Aorta (tissue), 5 donors: ENCODE data around the gene ACP2. TPM values are rescaled to one million over a fixed set of nuclear protein-coding genes. Genes with fewer than 3 reads are reported as not detected.

ENCODE experiments used
- ATAC-seq: fragments of 200-7000 bp; cut with Tn5 transposase; one replicate; pipeline ENCODE4 v1.9.1; 2022; ENCODE audit warnings: moderate library complexity; ENCODE audit not compliant: low FRiP score
- DNase-seq, 2 donors: peaks; one replicate each; pipeline ENCODE4 v3.0.0-alpha.2; 2020
- H3K27ac ChIP-seq, 2 donors: one replicate each; pipeline ENCODE4 v1.5.1; 2013; ENCODE audit warnings: low read length in 2 of 2, mild to moderate bottlenecking in 2 of 2, moderate library complexity in 2 of 2, control low read depth in 1 of 2, inconsistent platforms in 1 of 2, low read depth in 1 of 2
- H3K27me3 ChIP-seq, 2 donors: one replicate each; pipeline ENCODE4 v1.6.1; 2013; ENCODE audit warnings: control low read depth in 1 of 2, low read length in 1 of 2, mild to moderate bottlenecking in 1 of 2, moderate library complexity in 1 of 2; ENCODE audit not compliant: insufficient read depth in 2 of 2, control insufficient read depth in 1 of 2
- H3K36me3 ChIP-seq, 2 donors: one replicate each; pipeline ENCODE4 v1.6.1; 2013; ENCODE audit warnings: control low read depth in 1 of 2, low read length in 1 of 2, mild to moderate bottlenecking in 1 of 2; ENCODE audit not compliant: insufficient read depth in 2 of 2, control insufficient read depth in 1 of 2
- H3K4me1 ChIP-seq, 2 donors: one replicate each; pipeline ENCODE4 v1.6.1; 2013; ENCODE audit warnings: low read length in 2 of 2, control low read depth in 1 of 2, mild to moderate bottlenecking in 1 of 2, moderate library complexity in 1 of 2; ENCODE audit not compliant: insufficient read depth in 2 of 2, control insufficient read depth in 1 of 2
- H3K4me3 ChIP-seq, 2 donors: one replicate each; pipeline ENCODE4 v1.5.1; 2013; ENCODE audit warnings: low read length in 2 of 2, control low read depth in 1 of 2, mild to moderate bottlenecking in 1 of 2
- H3K9me3 ChIP-seq: one replicate; pipeline ENCODE4 v1.6.1; 2013; ENCODE audit warnings: mild to moderate bottlenecking, low read length; ENCODE audit not compliant: control insufficient read depth
- WGBS, 2 donors: extraction: QIAGEN DNeasy Blood & Tissue Kit; methylation state at CpG; one replicate each; pipeline ENCODE4 v1.1.7; 2013; 5-methylcytosine and 5-hydroxymethylcytosine counted together
- intact Hi-C, 2 donors: fragments of 100-400 bp; cut with DNase I; formaldehyde crosslinking; loops; one replicate each; pipeline versions ENCODE4 v1.14.2 to v1.15.0; 2022
- polyA plus RNA-seq, 2 donors: library from polyadenylated mRNA; stranded (reverse); fragments of 200-250 nt; gene quantifications; one replicate each; pipeline ENCODE4 v1.2.3, GENCODE V29; 2013
- total RNA-seq, 2 donors: library from RNA; stranded (reverse); fragmentation: NEBNext Ultra II Directional; extraction: Animal tissue kit (Norgen Biotek cat#: 25700); gene quantifications; one replicate each; pipeline ENCODE4 v1.2.1, GENCODE V29; 2021
- donor health status: healthy with polysubstance abuse.
- donor health status: Bipolar disorder and iron deficiency.
- donor health status: DM: no; HTN: no; CAD: no.
- donor health status: DM: no; HTN: no; CAD: no.
- donor health status: DM: yes; HTN: yes; CAD: no.

Gene ACP2
- total and polyA plus RNA-seq, 4 donors = 18.0 to 27.8 (median 20.2) TPM

DNA sequence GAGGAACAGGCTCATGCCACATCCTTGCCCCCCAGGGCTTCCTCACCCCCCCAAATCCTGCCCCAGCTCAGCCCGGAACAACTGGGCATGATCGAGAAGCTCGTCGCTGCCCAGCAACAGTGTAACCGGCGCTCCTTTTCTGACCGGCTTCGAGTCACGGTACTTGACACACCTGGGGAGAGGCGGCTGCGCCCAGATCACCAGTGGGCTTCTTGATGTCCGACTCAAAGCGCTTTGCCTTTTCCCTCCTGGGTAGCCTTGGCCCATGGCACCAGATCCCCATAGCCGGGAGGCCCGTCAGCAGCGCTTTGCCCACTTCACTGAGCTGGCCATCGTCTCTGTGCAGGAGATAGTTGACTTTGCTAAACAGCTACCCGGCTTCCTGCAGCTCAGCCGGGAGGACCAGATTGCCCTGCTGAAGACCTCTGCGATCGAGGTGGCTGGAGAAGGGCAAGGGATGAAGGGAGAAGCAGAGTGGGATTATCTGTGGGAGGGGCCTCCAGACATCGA lies 12.7 kb upstream of the ACP2 start:
- Histone ChIP-seq H3K27me3 (no peaks in the 10 kb centered on the region), H3K9me3 (no peaks in the 10 kb centered on the region), H3K4me1 (no peaks in the 10 kb centered on the region), H3K4me3 (no peak overlapping the region), H3K36me3 (no peaks in the 10 kb centered on the region), H3K27ac (no peak overlapping the region)
- DNase-seq (peak in 1 of 2 donors; percentile 70), ATAC-seq (no peak)
- 91 to 92% methylated on average over 22 of the region's 22 CpGs for WGBS, 2 donors
- intact Hi-C loops = no loop called here

- 92 to 94% methylated on average over 19 of the region's 19 CpGs for WGBS, 2 donors
- Histone ChIP-seq H3K4me3 (no peak overlapping the region), H3K27ac (no peak overlapping the region), H3K36me3 (no peaks in the 10 kb centered on the region), H3K9me3 (no peaks in the 10 kb centered on the region), H3K4me1 (no peaks in the 10 kb centered on the region), H3K27me3 (no peaks in the 10 kb centered on the region)
- ATAC-seq (no peak), DNase-seq (peak in 1 of 2 donors; percentile 61)
- intact Hi-C loops = no loop called here
These were observed 11.8 kb upstream of the ACP2 start for GRCh38 chr11:47260366-47260765.

DNA sequence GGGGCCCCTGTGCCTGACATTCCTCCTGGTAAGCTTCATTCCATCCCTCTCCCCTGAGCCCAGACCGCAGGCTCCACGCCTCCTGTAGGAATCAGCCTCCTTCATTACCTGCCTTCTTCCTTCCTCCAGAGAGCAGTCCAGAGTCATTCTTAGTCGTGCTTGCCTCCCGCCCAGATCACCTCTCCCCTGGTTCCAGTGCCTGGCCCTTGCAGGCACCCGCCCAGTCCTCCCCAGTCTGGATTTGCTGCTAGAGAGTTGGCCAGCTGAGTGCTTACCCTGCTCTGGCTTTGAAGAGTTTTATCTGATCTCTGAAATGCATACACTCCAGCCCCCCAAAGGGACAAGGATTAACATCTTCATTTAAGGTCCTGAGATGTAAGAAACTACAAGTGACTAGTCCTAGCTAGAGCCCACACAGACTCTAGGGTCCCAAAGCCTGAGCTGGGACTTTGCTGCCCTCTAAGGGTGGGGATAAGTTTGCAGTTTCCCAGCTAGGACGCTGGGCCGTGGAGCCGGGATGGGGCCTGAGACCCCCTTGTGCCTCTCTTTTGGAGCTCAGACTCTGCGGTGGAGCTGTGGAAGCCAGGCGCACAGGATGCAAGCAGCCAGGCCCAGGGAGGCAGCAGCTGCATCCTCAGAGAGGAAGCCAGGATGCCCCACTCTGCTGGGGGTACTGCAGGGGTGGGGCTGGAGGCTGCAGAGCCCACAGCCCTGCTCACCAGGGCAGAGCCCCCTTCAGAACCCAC lies 10.8 kb upstream of the ACP2 start:
- peak in 1 of 2 donors; percentile 61 for DNase-seq
- Histone ChIP-seq H3K27me3 (no peaks in the 10 kb centered on the region), H3K9me3 (no peaks in the 10 kb centered on the region), H3K27ac (no peak overlapping the region), H3K4me3 (no peak overlapping the region), H3K36me3 (no peaks in the 10 kb centered on the region), H3K4me1 (no peaks in the 10 kb centered on the region)
- intact Hi-C loops = loop anchor here in 1 of 2 donors (10.0 kb wide), 2 partner anchors 85 to 95 kb away; partner anchors contain the start of genes ARFGAP2 and MYBPC3
- ATAC-seq = no peak
- WGBS, 2 donors = 61 to 69% methylated on average over 10 of the region's 10 CpGs

DNA sequence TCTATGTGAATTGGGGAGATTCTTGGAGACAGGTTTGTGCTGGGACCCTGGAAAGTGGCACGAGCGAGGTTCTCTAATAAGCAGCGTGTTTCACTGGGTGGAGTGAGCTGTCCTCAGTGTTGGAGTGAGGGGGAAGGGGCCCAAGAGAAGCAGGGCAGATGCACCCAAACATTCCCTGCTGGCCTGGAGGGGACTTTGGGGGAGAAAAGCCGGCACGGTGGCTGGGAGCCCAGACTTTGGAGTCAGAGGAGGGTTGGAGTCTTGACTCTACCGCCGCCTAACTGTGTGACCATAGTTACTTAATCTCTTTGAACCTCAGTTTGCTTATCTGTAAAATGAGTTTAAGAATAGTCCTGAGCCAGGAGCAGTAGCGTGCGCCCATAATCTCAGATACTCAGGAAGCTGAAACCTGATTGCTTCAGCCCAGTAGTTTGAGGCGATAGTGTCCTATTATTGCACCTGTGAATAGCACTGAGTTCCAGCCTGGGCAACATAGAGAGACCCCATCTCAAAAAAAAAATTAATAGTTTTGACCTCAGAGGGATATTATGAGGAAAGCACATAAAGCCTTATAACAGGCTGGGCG lies 9.8 kb upstream of the ACP2 start:
- 23% methylated on average over 11 of the region's 11 CpGs for WGBS, 2 donors
- intact Hi-C loops = loop anchor here in 1 of 2 donors (10.0 kb wide), 2 partner anchors 84 to 96 kb away; partner anchors contain the start of genes ARFGAP2 and MYBPC3
- Histone ChIP-seq H3K27ac (no peak overlapping the region), H3K9me3 (no peaks in the 10 kb centered on the region), H3K4me3 (peak overlapping the region in 1 of 2 donors; percentile 5), H3K36me3 (no peaks in the 10 kb centered on the region), H3K27me3 (no peaks in the 10 kb centered on the region), H3K4me1 (no peaks in the 10 kb centered on the region)
- DNase-seq = peak in 1 of 2 donors; percentile 57
- ATAC-seq = peak; percentile 1

- 1 to 5% methylated on average over 15 of the region's 15 CpGs for WGBS, 2 donors
- Histone ChIP-seq H3K27ac (no peak within 1 kb of the TSS), H3K27me3 (no peaks in the 10 kb centered on the region), H3K9me3 (no peaks in the 10 kb centered on the region), H3K4me3 (peak within 1 kb of the TSS; percentile 5 to 7), H3K36me3 (no peaks in the 10 kb centered on the region), H3K4me1 (no peaks in the 10 kb centered on the region)
- DNase-seq = peak; percentile 89
- intact Hi-C loops = loop anchor here in 1 of 2 donors (10.0 kb wide), 2 partner anchors 83 to 97 kb away; partner anchors contain the start of genes ARFGAP2 and MYBPC3
- ATAC-seq = peak; percentile 77
These were observed 9.1 kb upstream of the ACP2 start, which contains the start of gene NR1H3 for GRCh38 chr11:47257517-47258316. TSS of gene NR1H3 (plus strand) at chr11:47257996. CDS start at chr11:47259217, 1,221 bp downstream.

DNA sequence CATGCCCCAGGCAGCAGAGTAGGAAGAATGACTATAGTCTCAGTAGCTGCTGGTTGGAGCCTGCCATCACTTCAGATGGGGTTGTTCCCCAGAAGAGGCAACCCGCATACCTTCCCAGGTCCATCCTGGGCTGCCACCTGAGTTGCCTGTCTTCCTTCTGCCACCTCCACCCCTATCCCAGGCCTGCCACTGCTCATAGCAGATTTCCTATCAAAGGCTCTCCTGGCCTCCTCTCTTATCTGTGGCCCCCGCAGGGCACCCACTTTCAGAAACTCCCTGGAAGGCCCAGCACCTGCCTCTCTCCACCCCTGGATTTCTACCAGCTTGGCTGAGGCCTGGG lies 8.5 kb upstream of the ACP2 start:
- no peaks in the 10 kb centered on the region for H3K9me3 ChIP-seq
- no peak overlapping the region for H3K27ac ChIP-seq
- H3K4me1 ChIP-seq = no peaks in the 10 kb centered on the region
- ATAC-seq = no peak
- WGBS, 2 donors = 50% methylated on average over 2 of the region's 2 CpGs
- no peaks in the 10 kb centered on the region for H3K36me3 ChIP-seq
- intact Hi-C loops = loop anchor here in 1 of 2 donors (10.0 kb wide), 2 partner anchors 82 to 98 kb away; partner anchors contain the start of genes ARFGAP2 and MYBPC3
- H3K4me3 ChIP-seq = peak overlapping the region in 1 of 2 donors; percentile 1
- DNase-seq = no peak
- H3K27me3 ChIP-seq = no peaks in the 10 kb centered on the region

DNA sequence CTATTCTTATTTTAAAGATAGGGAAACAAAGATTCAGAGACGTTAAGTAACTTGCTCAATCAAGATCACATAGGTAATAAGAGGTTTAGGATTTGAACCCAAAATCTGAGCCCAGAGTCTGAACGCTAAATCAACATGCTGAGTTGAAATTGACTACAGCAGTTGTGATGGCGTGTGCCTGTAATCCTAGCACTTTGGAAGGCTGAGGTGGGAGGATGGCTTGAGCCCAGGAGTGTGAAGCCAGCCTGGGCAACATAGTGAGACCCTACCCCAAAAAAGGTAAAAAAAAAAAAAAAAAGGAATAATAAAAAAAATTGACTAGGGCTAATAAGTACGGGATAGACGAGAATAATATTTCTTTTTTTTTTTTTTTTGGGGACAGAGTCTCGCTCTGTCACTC lies 7.8 kb upstream of the ACP2 start:
- ATAC-seq (no peak), DNase-seq (no peak)
- Histone ChIP-seq H3K4me3 (no peak overlapping the region), H3K9me3 (no peaks in the 10 kb centered on the region), H3K4me1 (no peaks in the 10 kb centered on the region), H3K27me3 (no peaks in the 10 kb centered on the region), H3K27ac (no peak overlapping the region), H3K36me3 (no peaks in the 10 kb centered on the region)
- intact Hi-C loops = loop anchor here in 1 of 2 donors (10.0 kb wide), 2 partner anchors 82 to 98 kb away; partner anchors contain the start of genes ARFGAP2 and MYBPC3
- WGBS, 2 donors = 87 to 92% methylated on average over 5 to 6 of the region's 6 CpGs

DNA sequence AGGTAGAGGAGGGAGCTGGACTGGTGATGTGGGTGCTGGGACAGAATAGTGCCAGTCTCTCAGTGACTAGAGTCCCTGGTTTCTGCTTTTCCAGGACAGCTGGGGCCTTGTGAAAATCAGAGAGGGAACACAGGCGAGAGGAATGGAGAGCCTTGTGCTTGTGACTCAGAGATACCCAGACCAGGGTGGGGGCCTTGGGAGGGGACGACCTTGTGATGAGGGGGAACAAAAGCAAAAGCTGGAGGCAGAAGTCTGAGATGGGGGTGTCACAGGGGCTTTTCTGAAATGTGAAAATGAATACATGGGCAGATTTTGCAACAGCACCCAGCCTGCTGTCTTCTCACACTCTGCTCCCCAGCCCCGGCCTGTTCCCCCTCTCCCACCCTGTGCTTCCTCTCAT lies 5.8 kb upstream of the ACP2 start:
- H3K36me3 ChIP-seq = no peaks in the 10 kb centered on the region
- H3K27me3 ChIP-seq = no peaks in the 10 kb centered on the region
- intact Hi-C loops = loop anchor here (2.0 to 10.0 kb wide), 3 partner anchors 80 to 100 kb away; partner anchors contain the start of genes ARFGAP2 (in 1 of the 2) and MYBPC3 (in 1 of the 2)
- DNase-seq (peak in 1 of 2 donors; percentile 74), ATAC-seq (peak; percentile 23)
- 34 to 45% methylated on average over 3 of the region's 3 CpGs for WGBS, 2 donors
- H3K4me3 ChIP-seq = no peak overlapping the region
- H3K27ac ChIP-seq = peak overlapping the region in 1 of 2 donors; percentile 31
- no peaks in the 10 kb centered on the region for H3K9me3 ChIP-seq
- no peaks in the 10 kb centered on the region for H3K4me1 ChIP-seq
